ENCODE measurements around the gene TOM1L2. TPM values are rescaled to one million over a fixed set of nuclear protein-coding genes. Genes with fewer than 3 reads are reported as not detected.

TOM1L2 gene
- total and polyA plus RNA-seq, 4 experiments from 2014 or later, result 1.6 to 63.1 (median 35.7) TPM

- Histone ChIP-seq H3K36me3 (ENCODE audit: insufficient read depth, low read length) (peaks cover 17% of the 10 kb centered on the region), H3K27me3 (ENCODE audit: insufficient read depth, low read length) (no peaks in the 10 kb centered on the region), H3K27ac (ENCODE audit: low read depth, low read length) (no peak overlapping the region), H3K9me3 (ENCODE audit: control insufficient read depth in 1 of 2, low read length in 2 of 2) (no peaks in the 10 kb centered on the region), H3K4me3 (ENCODE audit: low read length in 2 of 2) (no peak overlapping the region), H3K4me1 (ENCODE audit: insufficient read depth, low read length) (peaks cover 44% of the 10 kb centered on the region)
- Mint-ChIP-seq H3K27me3 (no peaks in the 10 kb centered on the region), H3K4me3 (no peak overlapping the region), H3K9me3 (no peaks in the 10 kb centered on the region), H3K27ac (peak overlapping the region in 2 of 7 donors; percentile 42 to 48), H3K36me3 (peaks cover 10 to 20% of the 10 kb centered on the region in 2 donors), H3K4me1 (peaks cover 14 to 47% (median 35%) of the 10 kb centered on the region in 4 donors)
- ChIA-PET CTCF (ENCODE audit: partially characterized antibody) (no interaction called here), POLR2A (ENCODE audit: partially characterized antibody) (interaction anchor here (1.5 kb wide), 1 partner anchor 22 kb away, joined by 3 read pairs; no protein-coding TSS in a partner anchor)
- intact Hi-C loops (cut with micrococcal nuclease), result no loop called here
- DNase-seq, result no peak
Observed at GRCh38 chr17:17818088-17818526, 154.1 kb downstream of the TOM1L2 start.

DNA sequence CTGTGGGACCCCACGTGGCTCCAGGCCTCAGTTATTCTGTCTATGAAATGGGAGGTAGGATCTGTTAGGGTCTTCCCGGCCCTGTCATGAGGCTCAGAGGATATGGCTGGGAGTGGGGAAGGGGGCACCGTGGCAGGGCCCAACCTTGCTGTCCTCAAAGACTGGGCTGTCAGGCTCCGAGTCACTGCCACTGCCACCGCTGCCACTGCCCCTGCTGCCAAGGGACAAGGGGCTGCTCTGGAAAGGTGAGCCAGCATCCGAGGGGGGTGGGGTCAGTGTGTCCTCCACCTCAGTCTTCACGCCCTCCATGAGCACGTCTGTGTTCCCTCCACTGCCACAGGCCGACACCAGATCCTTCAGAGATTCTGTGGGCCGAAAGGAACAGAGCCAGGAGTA, 154.7 kb downstream of the TOM1L2 start:
- CTCF ChIA-PET (ENCODE audit: partially characterized antibody), result no interaction called here
- Mint-ChIP-seq H3K27ac (peak overlapping the region in 1 of 7 donors; percentile 42), H3K36me3 (peaks cover 10 to 20% of the 10 kb centered on the region in 2 donors), H3K27me3 (no peaks in the 10 kb centered on the region), H3K4me3 (no peak overlapping the region), H3K4me1 (peaks cover 13 to 41% (median 30%) of the 10 kb centered on the region in 4 donors), H3K9me3 (no peaks in the 10 kb centered on the region)
- Histone ChIP-seq H3K27ac (ENCODE audit: low read depth, low read length) (no peak overlapping the region), H3K36me3 (ENCODE audit: insufficient read depth, low read length) (peaks cover 17% of the 10 kb centered on the region), H3K4me1 (ENCODE audit: insufficient read depth, low read length) (peaks cover 39% of the 10 kb centered on the region), H3K9me3 (ENCODE audit: control insufficient read depth in 1 of 2, low read length in 2 of 2) (no peaks in the 10 kb centered on the region), H3K27me3 (ENCODE audit: insufficient read depth, low read length) (no peaks in the 10 kb centered on the region), H3K4me3 (ENCODE audit: low read length in 2 of 2) (no peak overlapping the region)
- POLR2A ChIA-PET (ENCODE audit: partially characterized antibody), result interaction anchor here (1.5 kb wide), 1 partner anchor 23 kb away, joined by 3 read pairs; no protein-coding TSS in a partner anchor
- no peak for DNase-seq
- intact Hi-C loops (cut with micrococcal nuclease), result no loop called here

DNA sequence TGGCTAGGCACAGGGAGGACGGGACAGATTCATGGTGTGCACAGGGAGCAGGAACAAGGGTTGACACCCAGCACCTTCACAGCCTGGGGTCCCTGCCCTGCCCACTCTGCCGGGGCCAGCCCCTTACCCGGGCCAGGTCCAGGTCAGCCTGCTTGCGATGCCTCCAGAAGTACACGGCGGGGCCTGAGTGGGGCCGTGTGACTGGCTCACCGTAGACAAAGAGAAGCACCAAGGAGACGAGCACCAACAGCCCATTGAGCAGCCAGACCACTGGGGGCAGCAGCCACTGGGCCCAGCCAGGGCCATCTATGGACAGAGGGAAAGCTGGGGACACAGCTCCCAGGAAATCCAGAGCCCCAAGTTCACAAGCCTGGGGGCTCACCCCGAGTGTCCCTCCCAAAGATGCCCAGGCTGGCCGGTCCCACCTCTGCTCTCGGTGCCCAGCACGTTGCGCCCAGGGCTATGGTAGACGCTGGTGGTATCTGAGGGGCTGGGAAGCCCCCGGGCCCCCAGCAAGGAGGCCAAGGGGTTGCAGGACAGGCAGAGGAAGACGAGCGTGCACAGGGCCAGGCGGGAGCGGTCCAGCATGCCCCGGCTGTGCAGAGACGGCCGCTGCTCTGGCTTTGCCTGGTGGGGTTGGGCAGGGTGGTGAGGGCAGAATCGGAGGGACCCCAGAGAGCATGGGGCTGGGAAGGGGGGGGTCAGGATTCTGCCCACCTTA, 155.2 kb downstream of the TOM1L2 start:
- H3K9me3 Mint-ChIP-seq, result no peaks in the 10 kb centered on the region
- CTCF ChIA-PET (ENCODE audit: partially characterized antibody), result interaction anchor here (11.7 kb wide), 1 partner anchor 39 kb away, joined by 234 read pairs; no protein-coding TSS in a partner anchor
- no peak for DNase-seq
- Histone ChIP-seq H3K9me3 (ENCODE audit: control insufficient read depth in 1 of 2, low read length in 2 of 2) (no peaks in the 10 kb centered on the region), H3K27me3 (ENCODE audit: insufficient read depth, low read length) (no peaks in the 10 kb centered on the region), H3K36me3 (ENCODE audit: insufficient read depth, low read length) (peaks cover 17% of the 10 kb centered on the region), H3K4me3 (ENCODE audit: low read length in 2 of 2) (no peak overlapping the region), H3K4me1 (ENCODE audit: insufficient read depth, low read length) (peaks cover 39% of the 10 kb centered on the region), H3K27ac (ENCODE audit: low read depth, low read length) (no peak overlapping the region)
- intact Hi-C loops (cut with micrococcal nuclease), result no loop called here
- H3K4me3 Mint-ChIP-seq, result no peak overlapping the region
- H3K36me3 Mint-ChIP-seq, result peaks cover 10 to 23% of the 10 kb centered on the region in 2 donors
- H3K27ac Mint-ChIP-seq, result peak overlapping the region in 1 of 7 donors; percentile 29
- no peaks in the 10 kb centered on the region for H3K27me3 Mint-ChIP-seq
- peaks cover 12 to 40% (median 26%) of the 10 kb centered on the region in 4 donors for H3K4me1 Mint-ChIP-seq
- POLR2A ChIA-PET (ENCODE audit: partially characterized antibody), result no interaction called here

DNA sequence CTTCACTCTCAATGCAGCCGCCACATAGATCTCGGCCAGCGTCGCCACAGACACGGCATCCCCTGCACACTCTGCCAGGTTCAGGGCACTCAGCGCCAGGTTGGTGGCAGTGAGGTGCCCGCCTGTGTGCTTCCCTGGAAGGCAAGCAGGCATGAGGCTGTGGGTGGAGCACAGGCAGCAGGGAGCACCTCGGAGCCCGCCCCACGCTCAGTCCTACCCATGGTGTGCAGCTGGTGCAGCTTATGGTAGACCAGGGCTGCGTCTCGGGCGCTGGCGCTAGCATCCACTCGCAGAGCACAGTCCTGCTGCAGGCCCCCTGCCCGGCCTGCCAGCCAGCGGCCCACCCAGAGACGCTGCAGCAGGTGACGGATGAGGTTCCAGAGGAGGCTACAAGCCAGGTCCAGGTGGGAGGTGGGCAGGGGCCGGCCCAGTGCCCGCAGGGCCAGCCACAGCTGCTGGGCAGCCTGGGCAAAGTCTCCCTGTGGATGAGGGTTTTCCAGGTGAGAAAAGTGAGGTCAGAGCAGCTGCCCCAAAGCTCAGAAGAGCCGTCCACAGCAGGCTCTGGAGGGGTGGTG, 155.9 kb downstream of the TOM1L2 start:
- H3K36me3 ChIP-seq (ENCODE audit: insufficient read depth, low read length), result peaks cover 17% of the 10 kb centered on the region
- DNase-seq, result no peak
- no peaks in the 10 kb centered on the region for H3K9me3 Mint-ChIP-seq
- H3K27ac Mint-ChIP-seq, result peak overlapping the region in 1 of 7 donors; percentile 29
- CTCF ChIA-PET (ENCODE audit: partially characterized antibody), result interaction anchor here (11.7 kb wide), 1 partner anchor 40 kb away, joined by 234 read pairs; no protein-coding TSS in a partner anchor
- H3K36me3 Mint-ChIP-seq, result peaks cover 10 to 23% of the 10 kb centered on the region in 2 donors
- H3K9me3 ChIP-seq (ENCODE audit: control insufficient read depth in 1 of 2, low read length in 2 of 2), result no peaks in the 10 kb centered on the region
- H3K4me1 ChIP-seq (ENCODE audit: insufficient read depth, low read length), result peaks cover 34% of the 10 kb centered on the region
- H3K27me3 ChIP-seq (ENCODE audit: insufficient read depth, low read length), result no peaks in the 10 kb centered on the region
- intact Hi-C loops (cut with micrococcal nuclease), result no loop called here
- H3K4me3 ChIP-seq (ENCODE audit: low read length in 2 of 2), result no peak overlapping the region
- H3K4me3 Mint-ChIP-seq, result no peak overlapping the region
- peaks cover 9 to 36% (median 20%) of the 10 kb centered on the region in 4 donors for H3K4me1 Mint-ChIP-seq
- POLR2A ChIA-PET (ENCODE audit: partially characterized antibody), result no interaction called here
- H3K27ac ChIP-seq (ENCODE audit: low read depth, low read length), result no peak overlapping the region
- H3K27me3 Mint-ChIP-seq, result no peaks in the 10 kb centered on the region

DNA sequence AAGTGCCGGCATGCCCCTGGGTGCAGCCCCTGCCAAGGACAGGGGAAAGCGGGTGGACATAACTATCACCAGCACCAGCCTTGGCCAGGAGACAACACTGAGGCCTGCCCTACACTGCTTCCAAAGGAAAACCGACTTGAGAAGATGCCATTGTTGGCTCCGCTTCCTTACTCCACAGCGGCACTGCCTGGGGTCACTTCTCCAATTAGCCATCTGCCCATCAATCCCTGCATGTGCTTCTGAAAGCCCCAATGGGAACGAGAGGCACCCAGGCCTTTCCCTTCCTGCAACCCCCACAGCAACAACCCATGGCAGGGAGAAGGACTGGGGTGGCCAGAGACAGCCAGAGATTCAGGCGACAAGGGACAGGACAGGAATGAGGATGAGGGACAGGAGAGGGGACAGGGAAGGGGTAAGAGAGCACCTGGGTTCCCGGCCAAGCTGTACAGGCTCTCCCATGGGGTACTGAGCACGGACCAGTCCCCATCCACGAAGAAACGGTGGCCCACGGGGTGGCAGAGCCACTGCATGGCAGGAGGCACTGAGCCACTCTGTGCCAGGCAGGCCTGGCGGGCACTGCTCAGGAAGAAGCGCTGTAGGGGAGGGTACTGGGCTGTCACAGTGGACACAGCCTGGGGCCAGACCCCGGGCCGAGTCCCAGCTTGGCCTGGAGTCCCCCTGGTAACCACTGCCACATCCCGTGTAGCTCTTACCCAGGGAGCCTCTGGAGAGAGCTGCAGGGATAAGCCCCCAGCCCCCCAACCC, 156.6 kb downstream of the TOM1L2 start:
- Mint-ChIP-seq H3K4me1 (peaks cover 6 to 29% (median 15%) of the 10 kb centered on the region in 4 donors), H3K36me3 (peaks cover 10 to 26% of the 10 kb centered on the region in 2 donors), H3K9me3 (no peaks in the 10 kb centered on the region), H3K27ac (peak overlapping the region in 3 of 7 donors; percentile 17 to 64 (median 63)), H3K4me3 (no peak overlapping the region), H3K27me3 (no peaks in the 10 kb centered on the region)
- Histone ChIP-seq H3K4me1 (ENCODE audit: insufficient read depth, low read length) (peaks cover 27% of the 10 kb centered on the region), H3K9me3 (ENCODE audit: control insufficient read depth in 1 of 2, low read length in 2 of 2) (no peaks in the 10 kb centered on the region), H3K36me3 (ENCODE audit: insufficient read depth, low read length) (peaks cover 17% of the 10 kb centered on the region), H3K27me3 (ENCODE audit: insufficient read depth, low read length) (no peaks in the 10 kb centered on the region), H3K27ac (ENCODE audit: low read depth, low read length) (no peak overlapping the region), H3K4me3 (ENCODE audit: low read length in 2 of 2) (no peak overlapping the region)
- no peak for DNase-seq
- ChIA-PET CTCF (ENCODE audit: partially characterized antibody) (interaction anchor here (1.2 to 11.7 kb wide), 2 partner anchors 17 to 41 kb away, joined by 3 to 234 read pairs; no protein-coding TSS in a partner anchor), POLR2A (ENCODE audit: partially characterized antibody) (interaction anchor here (1.5 kb wide), 1 partner anchor 21 kb away, joined by 4 read pairs; the partner anchor contains the start of gene SREBF1)
- intact Hi-C loops (cut with micrococcal nuclease), result no loop called here

GRCh38 chr17:17815062-17815406, 157.2 kb downstream of the TOM1L2 start:
- CTCF ChIA-PET (ENCODE audit: partially characterized antibody), result interaction anchor here (1.2 to 11.7 kb wide), 3 partner anchors 17 to 41 kb away, joined by 3 to 234 read pairs (median 17); partner anchors contain the start of gene SREBF1
- no peaks in the 10 kb centered on the region for H3K27me3 ChIP-seq (ENCODE audit: insufficient read depth, low read length)
- H3K27ac ChIP-seq (ENCODE audit: low read depth, low read length), result no peak overlapping the region
- Mint-ChIP-seq H3K4me3 (no peak overlapping the region), H3K27ac (peak overlapping the region in 2 of 7 donors; percentile 60 to 64), H3K9me3 (peaks cover 0 to 2% (median 0%) of the 10 kb centered on the region in 8 donors), H3K36me3 (peaks cover 10 to 26% of the 10 kb centered on the region in 2 donors), H3K27me3 (no peaks in the 10 kb centered on the region), H3K4me1 (peaks cover 4 to 24% (median 10%) of the 10 kb centered on the region in 4 donors)
- no peaks in the 10 kb centered on the region for H3K9me3 ChIP-seq (ENCODE audit: control insufficient read depth in 1 of 2, low read length in 2 of 2)
- intact Hi-C loops (cut with micrococcal nuclease), result no loop called here
- DNase-seq, result no peak
- peaks cover 17% of the 10 kb centered on the region for H3K36me3 ChIP-seq (ENCODE audit: insufficient read depth, low read length)
- no peak overlapping the region for H3K4me3 ChIP-seq (ENCODE audit: low read length in 2 of 2)
- H3K4me1 ChIP-seq (ENCODE audit: insufficient read depth, low read length), result peaks cover 21% of the 10 kb centered on the region
- POLR2A ChIA-PET (ENCODE audit: partially characterized antibody), result interaction anchor here (1.5 kb wide), 1 partner anchor 22 kb away, joined by 4 read pairs; the partner anchor contains the start of gene SREBF1

Measured in CD4-positive, alpha-beta memory T cell (primary cell).